Urinary bladder (tissue), 4 donors: ENCODE data around the gene ULK2. TPM values are rescaled to one million over a fixed set of nuclear protein-coding genes. Genes with fewer than 3 reads are reported as not detected.

Experiments used
- DNase-seq: peaks from one replicate; pipeline ENCODE4 v3.0.0-alpha.2; 2015; ENCODE audit errors: extremely low spot score
- H3K27ac ChIP-seq: one replicate; pipeline ENCODE4 v1.5.1; 2013; ENCODE audit warnings: low read depth, mild to moderate bottlenecking, moderate library complexity
- H3K36me3 ChIP-seq: one replicate; pipeline ENCODE4 v1.6.1; 2013; ENCODE audit warnings: mild to moderate bottlenecking, moderate library complexity; ENCODE audit not compliant: insufficient read depth
- H3K4me1 ChIP-seq: one replicate; pipeline ENCODE4 v1.6.1; 2013; ENCODE audit warnings: mild to moderate bottlenecking, moderate library complexity; ENCODE audit not compliant: insufficient read depth
- H3K4me3 ChIP-seq: one replicate; pipeline ENCODE4 v1.5.1; 2013; ENCODE audit warnings: low read depth, low read length
- WGBS: extraction: QIAGEN DNeasy Blood & Tissue Kit; methylation state at CpG from one replicate; pipeline ENCODE4 v1.1.7; 2013; 5-methylcytosine and 5-hydroxymethylcytosine counted together
- polyA plus RNA-seq: library from polyadenylated mRNA; stranded (reverse); fragments of 200-250 nt; gene quantifications from one replicate; pipeline ENCODE4 v1.2.3, GENCODE V29; 2013
- small RNA-seq: library from RNA; depleted of rRNA; stranded (forward); fragments of <200 nt; gene quantifications from one replicate; pipeline ENCODE3, GENCODE V24; 2014
- total RNA-seq: library from RNA; depleted of rRNA; stranded (reverse); fragments of >200 nt; gene quantifications from one replicate; pipeline ENCODE4 v1.2.3, GENCODE V29; 2014
- donor health status: healthy with polysubstance abuse.
- donor health status: healthy.

Gene ULK2
- total and polyA plus RNA-seq, 2 donors: 17.2 to 51.7 TPM

GRCh38 chr17:19729900-19730299, 137.8 kb downstream of the ULK2 start:
- DNase-seq: no peak
- H3K36me3 ChIP-seq: no peaks in the 10 kb centered on the region
- H3K4me3 ChIP-seq: no peak overlapping the region
- H3K4me1 ChIP-seq: no peaks in the 10 kb centered on the region
- no peak overlapping the region for H3K27ac ChIP-seq
- 96% methylated on average over 6 of the region's 6 CpGs for WGBS

GRCh38 chr17:19728084-19728495, 139.6 kb downstream of the ULK2 start:
- no peak for DNase-seq
- 6% methylated on average over 7 of the region's 7 CpGs for WGBS
- no peaks in the 10 kb centered on the region for H3K4me1 ChIP-seq
- no peak overlapping the region for H3K4me3 ChIP-seq
- peak overlapping the region; percentile 97 for H3K27ac ChIP-seq
- no peaks in the 10 kb centered on the region for H3K36me3 ChIP-seq

- no peak overlapping the region for H3K4me3 ChIP-seq
- peak; percentile 25 for DNase-seq
- peak overlapping the region; percentile 97 for H3K27ac ChIP-seq
- H3K36me3 ChIP-seq: no peaks in the 10 kb centered on the region
- H3K4me1 ChIP-seq: no peaks in the 10 kb centered on the region
- WGBS: 38% methylated on average over 4 of the region's 4 CpGs
Observed at GRCh38 chr17:19727501-19728078, 140.1 kb downstream of the ULK2 start.

GRCh38 chr17:19726631-19727376, 140.9 kb downstream of the ULK2 start:
- H3K4me3 ChIP-seq: no peak overlapping the region
- H3K4me1 ChIP-seq: no peaks in the 10 kb centered on the region
- WGBS: 77% methylated on average over 7 of the region's 7 CpGs
- H3K27ac ChIP-seq: peak overlapping the region; percentile 84
- H3K36me3 ChIP-seq: no peaks in the 10 kb centered on the region
- DNase-seq: no peak

GRCh38 chr17:19725486-19725885, 142.2 kb downstream of the ULK2 start:
- Histone ChIP-seq H3K4me1 (no peaks in the 10 kb centered on the region), H3K36me3 (no peaks in the 10 kb centered on the region), H3K27ac (no peak overlapping the region), H3K4me3 (no peak overlapping the region)
- no peak for DNase-seq
- WGBS: 95% methylated on average over 5 of the region's 5 CpGs

GRCh38 chr17:19724501-19725420, 143.0 kb downstream of the ULK2 start:
- 50% methylated on average over 55 of the region's 55 CpGs for WGBS
- no peak for DNase-seq
- Histone ChIP-seq H3K36me3 (no peaks in the 10 kb centered on the region), H3K27ac (no peak overlapping the region), H3K4me1 (no peaks in the 10 kb centered on the region), H3K4me3 (peak overlapping the region; percentile 28)

- no peaks in the 10 kb centered on the region for H3K4me1 ChIP-seq
- DNase-seq: no peak
- no peaks in the 10 kb centered on the region for H3K36me3 ChIP-seq
- 96% methylated on average over 1 of the region's 1 CpG for WGBS
- no peak overlapping the region for H3K4me3 ChIP-seq
- H3K27ac ChIP-seq: no peak overlapping the region
Observed at GRCh38 chr17:19723964-19724363, 143.8 kb downstream of the ULK2 start.

Small RNA genes within 50 kb of the gene (small RNA-seq; reads per million reads assigned to genes)
- gene AC015726.2: not detected

Other genes with a start within 250 kb of the ULK2 start
- 92.0 TPM for gene ALDH3A2, start 219.2 kb downstream of the ULK2 start, total RNA-seq
- gene ALDH3A2, start 219.2 kb downstream of the ULK2 start, polyA plus RNA-seq: 43.7 TPM
- 0.21 TPM for gene SLC47A2, start 151.4 kb downstream of the ULK2 start, total RNA-seq
- not detected for gene SLC47A2, start 151.4 kb downstream of the ULK2 start, polyA plus RNA-seq
- 1.5 TPM for gene ALDH3A1, start 119.6 kb downstream of the ULK2 start, total RNA-seq
- 5.3 TPM for gene ALDH3A1, start 119.6 kb downstream of the ULK2 start, polyA plus RNA-seq
- 51.9 TPM for gene AKAP10, start 109.9 kb upstream of the ULK2 start, total RNA-seq
- gene AKAP10, start 109.9 kb upstream of the ULK2 start, polyA plus RNA-seq: 17.5 TPM
- 23.5 TPM for gene SPECC1, start 141.4 kb upstream of the ULK2 start, total RNA-seq
- gene SPECC1, start 141.4 kb upstream of the ULK2 start, polyA plus RNA-seq: 9.8 TPM